Gastrocnemius medialis (tissue), 4 donors: Measurements from ENCODE around the gene PARD3B. TPM values are rescaled to one million over a fixed set of nuclear protein-coding genes. Genes with fewer than 3 reads are reported as not detected.

Experiments used
- ATAC-seq, 2 donors: fragments of 150-250 bp; one replicate each; pipeline ENCODE4 v1.9.1; 2016
- DNase-seq, 2 donors: peaks; one replicate each; pipeline ENCODE4 v3.0.0-alpha.2; 2019
- H3K27ac ChIP-seq, 4 donors: fragments of 200-600 bp; sonication (generic); 1 replicate in 1 of 4; 2 replicates in 3 of 4; pipeline ENCODE4 v1.5.1; 2016 to 2018; ENCODE audit warnings: mild to moderate bottlenecking in 2 of 4, moderate library complexity in 1 of 4
- H3K27me3 ChIP-seq, 3 donors: fragments of 200-600 bp; sonication (generic) in 2 of 3; 1 replicate in 1 of 3; 2 replicates in 2 of 3; pipeline versions ENCODE4 v1.5.1 to v1.6.0; 2016 to 2019; ENCODE audit warnings: mild to moderate bottlenecking in 1 of 3, moderate library complexity in 1 of 3
- H3K36me3 ChIP-seq, 2 donors: fragments of 200-600 bp; sonication (generic) in 1 of 2; one replicate each; pipeline ENCODE4 v1.5.1; 2017 to 2018
- H3K4me1 ChIP-seq, 2 donors: fragments of 200-600 bp; sonication (generic) in 1 of 2; one replicate each; pipeline ENCODE4 v1.5.1; 2016 to 2017; ENCODE audit warnings: mild to moderate bottlenecking in 2 of 2
- H3K4me3 ChIP-seq, 4 donors: fragments of 200-600 bp; sonication (generic) in 3 of 4; 1 replicate in 1 of 4; 2 replicates in 3 of 4; pipeline ENCODE4 v1.5.1; 2016 to 2019; ENCODE audit warnings: mild to moderate bottlenecking in 2 of 4
- H3K9me3 ChIP-seq, 3 donors: fragments of 200-600 bp; sonication (generic) in 2 of 3; 1 replicate in 1 of 3; 2 replicates in 2 of 3; pipeline ENCODE4 v1.5.1; 2016 to 2019
- POLR2A ChIP-seq, 2 donors: fragments of 450-650 bp; IDR thresholded peaks; one replicate each; pipeline ENCODE4 v1.6.1; 2017; ENCODE audit warnings: antibody characterized with exemption in 2 of 2, mild to moderate bottlenecking in 2 of 2, moderate library complexity in 2 of 2
- in situ Hi-C, 4 donors: fragments of 200-750 bp; cut with MboI; loops; one replicate each; pipeline versions ENCODE4 v1.15.0 to v1.8.0; 2017; ENCODE audit warnings: low sequenced_read_pairs in 4 of 4
- intact Hi-C: fragments of 100-400 bp; cut with DNase I; formaldehyde crosslinking; loops from one replicate; pipeline ENCODE4 v1.15.1; 2023; ENCODE audit warnings: low total_unique reads
- total RNA-seq, 4 donors: library from RNA; depleted of rRNA; stranded (reverse); fragments of >200 nt; gene quantifications; one replicate each; pipeline versions ENCODE4 v1.1.0 to v1.2.3, GENCODE V29; 2016
- TF ChIP-seq, protein P1 (sequence below), 5 experiments: fragments of 450-650 bp in 3 of 5; fragments of 200-600 bp in 2 of 5; sonication (generic) in 2 of 5; IDR thresholded peaks in 4 of 5; conservative IDR thresholded peaks in 1 of 5; 1 replicate in 4 of 5; 2 replicates in 1 of 5; pipeline ENCODE4 v1.5.1; 2016 to 2019; ENCODE audit warnings: antibody characterized with exemption in 5 of 5, mild to moderate bottlenecking in 3 of 5, moderate library complexity in 3 of 5

Gene PARD3B
- total RNA-seq, 4 donors from 2014 or later, result 2.2 to 15.5 (median 4.6) TPM

DNA sequence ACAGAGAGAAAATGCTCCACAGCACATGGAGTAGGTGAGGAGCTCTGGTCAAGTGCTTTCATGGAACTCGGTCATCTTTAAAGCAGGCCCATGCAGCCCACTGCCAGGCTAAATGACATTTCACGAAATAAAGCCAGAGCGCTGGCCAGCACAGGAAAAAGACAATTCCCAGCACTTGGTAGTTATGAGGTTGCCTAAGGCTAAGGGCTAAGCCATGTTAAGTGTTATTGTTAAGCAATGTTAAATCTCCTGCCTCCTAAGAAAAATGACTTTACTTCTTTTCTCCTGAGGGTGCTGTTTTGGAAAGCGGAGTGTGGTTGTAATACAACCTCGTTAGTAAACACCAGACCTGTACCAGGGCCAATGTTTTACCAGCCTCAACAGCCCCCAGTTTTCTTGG is 1011.1 kb downstream of the PARD3B start:
- Histone ChIP-seq H3K9me3 (no peaks in the 10 kb centered on the region), H3K36me3 (no peaks in the 10 kb centered on the region), H3K4me3 (no peak overlapping the region), H3K4me1 (no peaks in the 10 kb centered on the region), H3K27me3 (no peaks in the 10 kb centered on the region), H3K27ac (no peak overlapping the region)
- TF ChIP-seq, protein P1, sequence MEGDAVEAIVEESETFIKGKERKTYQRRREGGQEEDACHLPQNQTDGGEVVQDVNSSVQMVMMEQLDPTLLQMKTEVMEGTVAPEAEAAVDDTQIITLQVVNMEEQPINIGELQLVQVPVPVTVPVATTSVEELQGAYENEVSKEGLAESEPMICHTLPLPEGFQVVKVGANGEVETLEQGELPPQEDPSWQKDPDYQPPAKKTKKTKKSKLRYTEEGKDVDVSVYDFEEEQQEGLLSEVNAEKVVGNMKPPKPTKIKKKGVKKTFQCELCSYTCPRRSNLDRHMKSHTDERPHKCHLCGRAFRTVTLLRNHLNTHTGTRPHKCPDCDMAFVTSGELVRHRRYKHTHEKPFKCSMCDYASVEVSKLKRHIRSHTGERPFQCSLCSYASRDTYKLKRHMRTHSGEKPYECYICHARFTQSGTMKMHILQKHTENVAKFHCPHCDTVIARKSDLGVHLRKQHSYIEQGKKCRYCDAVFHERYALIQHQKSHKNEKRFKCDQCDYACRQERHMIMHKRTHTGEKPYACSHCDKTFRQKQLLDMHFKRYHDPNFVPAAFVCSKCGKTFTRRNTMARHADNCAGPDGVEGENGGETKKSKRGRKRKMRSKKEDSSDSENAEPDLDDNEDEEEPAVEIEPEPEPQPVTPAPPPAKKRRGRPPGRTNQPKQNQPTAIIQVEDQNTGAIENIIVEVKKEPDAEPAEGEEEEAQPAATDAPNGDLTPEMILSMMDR (IDR thresholded peaks at IDR 0.05 in 4 of 5, conservative IDR thresholded peaks at IDR 0.05 in 1 of 5), result no peak
- TF ChIP-seq POLR2A (IDR thresholded peaks at IDR 0.05), result no peak
- intact Hi-C loops, result no loop called here
- DNase-seq (no peak), ATAC-seq (no peak)
- in situ Hi-C loops, result no loop called here

DNA sequence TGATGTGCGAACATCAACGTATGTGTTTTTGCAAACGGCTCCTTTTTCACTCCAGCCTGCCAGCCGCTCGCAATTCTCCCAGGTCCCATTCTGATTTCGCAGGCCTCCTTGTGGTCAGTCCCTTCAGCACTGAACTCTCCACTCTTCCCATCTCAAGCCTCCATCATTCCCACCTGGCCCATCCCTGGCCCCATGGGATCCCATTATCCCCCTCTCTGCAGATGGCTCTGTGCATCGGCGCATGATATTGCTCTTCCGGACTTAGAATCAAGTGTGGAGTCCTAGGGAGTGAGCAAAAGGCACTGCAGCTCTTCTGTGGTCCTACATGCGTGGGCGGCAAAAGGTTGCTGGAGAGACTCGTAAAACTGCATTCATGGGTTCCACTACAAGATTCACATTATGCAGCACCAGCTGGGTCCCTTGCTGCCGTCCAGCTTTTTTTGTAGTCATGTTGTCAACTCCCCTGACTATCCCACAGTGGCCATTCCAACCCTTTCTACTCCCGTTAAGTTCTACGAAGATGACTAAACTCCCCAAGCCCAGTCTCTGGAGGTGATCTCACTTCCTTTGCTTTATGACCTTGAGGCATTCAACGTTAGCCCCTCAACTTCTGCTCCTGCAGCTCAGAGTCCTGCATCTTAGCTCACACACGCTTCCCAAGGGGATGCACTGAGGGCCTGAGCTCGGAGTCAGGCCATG is 1011.7 kb downstream of the PARD3B start:
- no peak for ATAC-seq
- intact Hi-C loops (no loop called here), in situ Hi-C loops (no loop called here)
- H3K36me3 ChIP-seq, result no peaks in the 10 kb centered on the region
- H3K4me3 ChIP-seq, result no peak overlapping the region
- no peaks in the 10 kb centered on the region for H3K27me3 ChIP-seq
- TF ChIP-seq POLR2A (IDR thresholded peaks at IDR 0.05), result no peak
- TF ChIP-seq, protein P1 (IDR thresholded peaks at IDR 0.05 in 4 of 5, conservative IDR thresholded peaks at IDR 0.05 in 1 of 5), result no peak
- no peaks in the 10 kb centered on the region for H3K4me1 ChIP-seq
- H3K9me3 ChIP-seq, result no peaks in the 10 kb centered on the region
- H3K27ac ChIP-seq, result no peak overlapping the region
- no peak for DNase-seq

DNA sequence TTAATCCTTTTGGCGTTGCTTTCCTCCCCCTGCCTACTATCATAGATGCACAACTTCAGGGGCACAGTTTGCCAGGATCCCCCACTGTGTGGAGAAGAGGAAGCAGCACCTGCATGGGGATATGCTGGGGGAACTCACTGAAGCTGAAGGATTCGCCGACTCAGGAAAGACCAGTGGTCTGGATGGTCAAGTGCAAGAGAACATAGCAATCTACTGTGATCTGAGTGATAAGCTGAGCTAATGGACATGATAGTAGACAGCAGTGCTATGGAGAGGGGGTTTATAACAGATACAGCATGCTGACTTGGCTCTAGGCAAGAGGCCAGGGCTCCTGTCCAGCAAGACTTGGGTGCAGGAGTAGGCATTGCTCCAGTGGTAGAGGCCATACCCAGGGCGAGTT is 1012.6 kb downstream of the PARD3B start:
- Histone ChIP-seq H3K4me1 (no peaks in the 10 kb centered on the region), H3K36me3 (no peaks in the 10 kb centered on the region), H3K4me3 (no peak overlapping the region), H3K27ac (no peak overlapping the region), H3K27me3 (no peaks in the 10 kb centered on the region), H3K9me3 (no peaks in the 10 kb centered on the region)
- TF ChIP-seq POLR2A (IDR thresholded peaks at IDR 0.05), result no peak
- TF ChIP-seq, protein P1 (IDR thresholded peaks at IDR 0.05 in 4 of 5, conservative IDR thresholded peaks at IDR 0.05 in 1 of 5), result no peak
- no peak for ATAC-seq
- intact Hi-C loops (no loop called here), in situ Hi-C loops (no loop called here)
- no peak for DNase-seq

DNA sequence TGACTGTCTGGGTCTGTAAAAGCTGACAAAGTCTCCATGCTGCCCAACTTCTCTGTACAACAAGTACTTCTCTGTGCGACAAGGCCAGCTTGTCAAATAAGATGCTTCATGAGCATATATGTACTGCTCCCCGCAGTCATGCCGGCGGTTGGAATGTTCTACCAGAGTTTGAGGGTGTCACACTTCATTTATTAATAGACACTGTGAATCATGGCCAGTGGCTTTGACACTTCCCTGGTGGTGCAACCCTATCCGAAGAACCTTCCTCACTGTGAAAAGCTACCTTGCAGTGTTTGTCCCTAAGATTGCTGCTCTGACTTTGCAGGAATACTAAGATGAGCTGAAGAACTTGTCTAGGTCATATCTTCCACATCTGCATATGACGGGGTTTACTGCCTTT is 1016.2 kb downstream of the PARD3B start:
- H3K4me3 ChIP-seq, result no peak overlapping the region
- H3K27ac ChIP-seq, result no peak overlapping the region
- H3K9me3 ChIP-seq, result no peaks in the 10 kb centered on the region
- ATAC-seq (peak in 1 of 2 donors; percentile 30), DNase-seq (no peak)
- no peak for TF ChIP-seq POLR2A (IDR thresholded peaks at IDR 0.05)
- TF ChIP-seq, protein P1 (IDR thresholded peaks at IDR 0.05 in 4 of 5, conservative IDR thresholded peaks at IDR 0.05 in 1 of 5), result no peak
- no peaks in the 10 kb centered on the region for H3K4me1 ChIP-seq
- no peaks in the 10 kb centered on the region for H3K27me3 ChIP-seq
- in situ Hi-C loops (no loop called here), intact Hi-C loops (no loop called here)
- no peaks in the 10 kb centered on the region for H3K36me3 ChIP-seq

DNA sequence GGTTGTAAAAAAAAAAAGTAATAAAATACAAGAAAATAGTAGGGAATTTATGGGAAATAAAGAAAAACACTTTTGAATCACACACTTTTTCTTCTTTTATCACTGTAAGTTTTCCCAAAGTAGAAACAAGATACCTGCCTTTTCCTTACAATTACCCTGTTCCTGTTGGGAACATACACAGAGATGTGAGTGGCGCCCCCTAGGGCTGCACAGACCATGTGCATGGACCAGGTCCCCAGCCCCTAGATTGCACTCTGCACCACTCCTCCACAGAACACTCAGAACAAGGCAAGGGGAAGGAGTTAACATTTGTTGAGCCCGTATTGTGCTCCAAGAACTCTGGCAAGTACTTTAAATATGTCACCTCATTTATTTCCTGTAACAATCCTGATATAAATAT is 1018.4 kb downstream of the PARD3B start:
- TF ChIP-seq, protein P1 (IDR thresholded peaks at IDR 0.05 in 4 of 5, conservative IDR thresholded peaks at IDR 0.05 in 1 of 5), result no peak
- no peak for TF ChIP-seq POLR2A (IDR thresholded peaks at IDR 0.05)
- no peak for DNase-seq
- Histone ChIP-seq H3K4me1 (no peaks in the 10 kb centered on the region), H3K9me3 (no peaks in the 10 kb centered on the region), H3K36me3 (no peaks in the 10 kb centered on the region), H3K27ac (no peak overlapping the region), H3K4me3 (no peak overlapping the region), H3K27me3 (no peaks in the 10 kb centered on the region)
- no peak for ATAC-seq
- intact Hi-C loops (no loop called here), in situ Hi-C loops (no loop called here)
